KG1 (cell line): ENCODE data around the gene CXADR.

Experiments used
- DNase-seq: peaks from one replicate; lab custom pipeline; 2025; lab: John Stamatoyannopoulos, UW

Gene CXADR

GRCh38 chr21:17607684-17608083, 94.8 kb downstream of the CXADR start:
- no peak for DNase-seq

- no peak for DNase-seq
Observed at GRCh38 chr21:17609681-17610080, 96.8 kb downstream of the CXADR start.

GRCh38 chr21:17610911-17611310, 98.1 kb downstream of the CXADR start:
- no peak for DNase-seq

GRCh38 chr21:17611414-17612022, 98.7 kb downstream of the CXADR start:
- DNase-seq, result peak; percentile 67

- no peak for DNase-seq
Observed at GRCh38 chr21:17612023-17612564, 99.3 kb downstream of the CXADR start.

GRCh38 chr21:17612565-17613241, 99.9 kb downstream of the CXADR start, which contains the start of gene BTG3:
Gene BTG3, minus strand, starts transcription at chr21:17612901. Its CDS starts 3,757 bp downstream, at chr21:17609144.
- peak; percentile 66 for DNase-seq

- no peak for DNase-seq
Observed at GRCh38 chr21:17613242-17613676, 100.4 kb downstream of the CXADR start.

GRCh38 chr21:17616831-17617230, 104.0 kb downstream of the CXADR start:
- DNase-seq, result no peak

- DNase-seq, result no peak
Observed at GRCh38 chr21:17622018-17622417, 109.2 kb downstream of the CXADR start.

GRCh38 chr21:17631195-17631594, 118.4 kb downstream of the CXADR start:
- no peak for DNase-seq

- DNase-seq, result no peak
Observed at GRCh38 chr21:17636711-17637110, 123.9 kb downstream of the CXADR start.

GRCh38 chr21:17640821-17641220, 128.0 kb downstream of the CXADR start:
- no peak for DNase-seq
